ENCODE measurements around the gene EVL.

Gene EVL

GRCh38 chr14:100065111-100065871, at the start of gene EVL:
Gene EVL, plus strand, starts transcription at chr14:100065422. Its CDS starts 79 bp downstream, at chr14:100065501.
- no peak for TF ChIP-seq CTCF (IDR thresholded peaks at IDR 0.05; ENCODE audit: insufficient read depth, missing control alignments)
- FAIRE-seq (no peak), DNase-seq (ENCODE audit: insufficient read length, low spot score) (no peak)

GRCh38 chr14:100017553-100017952, 47.7 kb upstream of the EVL start:
- no peak for DNase-seq (ENCODE audit: insufficient read length, low spot score)
- FAIRE-seq, result no peak
- TF ChIP-seq CTCF (IDR thresholded peaks at IDR 0.05; ENCODE audit: insufficient read depth, missing control alignments), result no peak

- FAIRE-seq, result no peak
- TF ChIP-seq CTCF (IDR thresholded peaks at IDR 0.05; ENCODE audit: insufficient read depth, missing control alignments), result no peak
- no peak for DNase-seq (ENCODE audit: insufficient read length, low spot score)
Measured at GRCh38 chr14:100018054-100018453, 47.2 kb upstream of the EVL start.

GRCh38 chr14:100018482-100018881, 46.7 kb upstream of the EVL start:
- no peak for DNase-seq (ENCODE audit: insufficient read length, low spot score)
- TF ChIP-seq CTCF (IDR thresholded peaks at IDR 0.05; ENCODE audit: insufficient read depth, missing control alignments), result no peak
- no peak for FAIRE-seq

- DNase-seq (ENCODE audit: insufficient read length, low spot score), result peak; percentile 42
- no peak for FAIRE-seq
- TF ChIP-seq CTCF (IDR thresholded peaks at IDR 0.05; ENCODE audit: insufficient read depth, missing control alignments), result no peak
Measured at GRCh38 chr14:100019156-100019744, 46.0 kb upstream of the EVL start.

- DNase-seq (ENCODE audit: insufficient read length, low spot score) (no peak), FAIRE-seq (no peak)
- TF ChIP-seq CTCF (IDR thresholded peaks at IDR 0.05; ENCODE audit: insufficient read depth, missing control alignments), result no peak
Measured at GRCh38 chr14:100020629-100021028, 44.6 kb upstream of the EVL start.

Data from D721Med (cell line).